Upper lobe of left lung (tissue), 4 donors: ENCODE data around the gene POLR3E.

Source experiments
- CTCF ChIP-seq, 6 experiments: fragments of 450-650 bp in 4 of 6; fragments of 200-600 bp in 2 of 6; sonication (generic) in 2 of 6; IDR thresholded peaks; one replicate each; pipeline ENCODE4 v1.5.1; 2016 to 2019; ENCODE audit warnings: antibody characterized with exemption in 6 of 6
- POLR2AphosphoS5 ChIP-seq, 2 donors: sonication (generic); formaldehyde crosslinking; IDR thresholded peaks; one replicate each; pipeline ENCODE4 v1.5.1; 2017; ENCODE audit warnings: antibody characterized with exemption in 2 of 2

GRCh38 chr16:22274916-22275315, 22.3 kb upstream of the POLR3E start:
- TF ChIP-seq CTCF (IDR thresholded peaks at IDR 0.05) (no peak), POLR2AphosphoS5 (IDR thresholded peaks at IDR 0.05) (no peak)
